ENCODE data around the gene POLR1C.
"Not testable (repeated sequence)": the region's sequence is repeated elsewhere in the genome, so short reads cannot be mapped to it uniquely, and the experiment has no call there.

POLR1C gene

DNA sequence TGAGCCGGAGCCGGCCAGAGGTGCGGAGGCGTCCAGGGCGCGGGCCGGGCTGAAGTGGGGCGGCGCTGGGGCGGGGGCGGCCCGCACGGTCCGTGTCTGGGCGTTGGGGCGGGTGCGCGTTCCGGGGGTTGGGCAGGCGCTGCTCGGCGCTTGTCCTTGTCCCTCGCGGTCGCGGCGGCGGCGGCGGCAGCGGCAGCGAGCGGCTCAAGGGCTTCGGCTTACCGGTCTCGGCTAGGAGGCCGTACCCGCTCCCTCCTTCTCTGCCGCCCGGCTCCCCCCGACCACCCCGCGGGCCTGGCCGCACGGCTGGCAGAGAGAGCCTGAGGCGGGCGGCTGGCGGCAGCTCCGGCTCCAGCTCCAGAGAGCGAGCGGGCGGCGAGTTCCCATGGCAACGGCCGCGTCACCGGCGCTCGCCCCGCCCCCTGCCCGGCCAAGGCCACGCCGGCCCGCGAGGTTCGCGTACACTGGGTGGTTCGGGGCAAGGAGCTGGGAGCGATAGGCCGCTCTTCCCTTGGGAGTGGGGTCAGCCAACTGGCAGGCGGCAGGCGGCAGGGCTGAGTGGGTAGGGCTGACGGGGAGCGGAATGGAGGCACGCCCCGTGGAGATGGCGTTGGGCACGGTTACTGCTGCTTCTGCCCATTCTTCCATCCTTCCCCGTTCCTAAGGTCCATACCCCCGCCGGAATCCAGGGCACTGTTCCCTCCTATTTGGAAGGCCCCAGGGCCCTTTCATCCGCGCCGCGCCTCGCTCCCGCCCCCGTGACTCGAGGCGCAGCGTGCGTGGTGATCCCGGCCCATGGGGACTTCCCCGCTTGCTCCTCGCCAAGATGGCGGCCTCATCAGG is 6.7 kb upstream of the POLR1C start, which contains the start of gene LRRC73:
LRRC73 (minus strand) TSS at position 363 of the 843 bp plus-strand sequence. CDS start 561 bp downstream, outside the sequence.
- Histone ChIP-seq H3K9ac (ENCODE audit: low read depth, low read length) (peak within 1 kb of the TSS; percentile 76; the same call in 1 of the 2 replicates), H3K36me3 (ENCODE audit: insufficient read depth, low read length) (peaks cover 16% of the 10 kb centered on the region), H3K4me1 (ENCODE audit: insufficient read depth, low read length) (no peaks in the 10 kb centered on the region), H3K9me3 (ENCODE audit: control insufficient read depth, insufficient read depth, low read length) (no peaks in the 10 kb centered on the region)

DNA sequence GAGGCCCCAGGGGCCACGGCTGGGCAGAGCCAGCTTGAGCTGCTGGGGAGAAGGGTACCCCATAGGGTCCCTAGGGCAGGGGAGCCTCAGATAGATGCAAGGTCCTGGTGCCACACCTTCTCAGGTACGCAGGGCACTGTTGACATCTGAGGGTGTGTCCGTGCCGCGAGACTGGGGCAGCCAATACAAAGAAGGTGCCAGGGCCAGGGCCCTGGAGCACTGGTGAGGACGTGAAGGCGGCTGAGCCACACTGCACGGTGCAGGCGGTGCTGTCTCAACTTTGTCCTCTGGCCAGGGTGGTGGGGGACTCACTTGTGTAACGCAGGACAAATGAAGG is 6.1 kb upstream of the POLR1C start:
- H3K36me3 ChIP-seq (ENCODE audit: insufficient read depth, low read length): peaks cover 22% of the 10 kb centered on the region
- H3K4me1 ChIP-seq (ENCODE audit: insufficient read depth, low read length): no peaks in the 10 kb centered on the region
- H3K9me3 ChIP-seq (ENCODE audit: control insufficient read depth, insufficient read depth, low read length): no peaks in the 10 kb centered on the region
- peak overlapping the region; percentile 76; the same call in 1 of the 2 replicates for H3K9ac ChIP-seq (ENCODE audit: low read depth, low read length)

GRCh38 chr6:43511824-43512415 is 5.0 kb upstream of the POLR1C start:
- no peaks in the 10 kb centered on the region for H3K4me1 ChIP-seq (ENCODE audit: insufficient read depth, low read length)
- H3K36me3 ChIP-seq (ENCODE audit: insufficient read depth, low read length): peaks cover 22% of the 10 kb centered on the region
- H3K9ac ChIP-seq (ENCODE audit: low read depth, low read length): no peak overlapping the region
- H3K9me3 ChIP-seq (ENCODE audit: control insufficient read depth, insufficient read depth, low read length): no peaks in the 10 kb centered on the region

GRCh38 chr6:43515808-43516207 is 1.1 kb upstream of the POLR1C start:
- Histone ChIP-seq H3K36me3 (ENCODE audit: insufficient read depth, low read length) (peaks cover 22% of the 10 kb centered on the region), H3K9me3 (ENCODE audit: control insufficient read depth, insufficient read depth, low read length) (no peaks in the 10 kb centered on the region), H3K4me1 (ENCODE audit: insufficient read depth, low read length) (peaks cover 6% of the 10 kb centered on the region; the same call in 1 of the 2 replicates), H3K9ac (ENCODE audit: low read depth, low read length) (peak overlapping the region; percentile 68; the same call in 1 of the 2 replicates)

DNA sequence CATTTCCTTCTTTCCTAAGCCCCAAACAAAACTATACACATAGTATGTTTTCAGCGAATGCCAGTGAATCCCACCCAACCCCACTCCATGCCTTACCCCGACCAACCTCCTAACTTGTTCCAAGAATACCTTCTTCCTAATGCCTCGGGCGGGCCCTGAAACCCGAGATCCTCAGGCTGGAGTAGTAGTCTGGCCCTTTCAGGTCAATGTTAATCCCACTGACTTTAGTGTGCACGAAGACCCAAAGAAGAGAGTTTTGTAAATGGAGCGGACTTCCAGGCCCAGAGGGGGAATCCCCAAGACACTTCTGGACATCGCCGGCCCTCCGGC is 557 bp upstream of the POLR1C start:
- H3K36me3 ChIP-seq (ENCODE audit: insufficient read depth, low read length): peaks cover 25% of the 10 kb centered on the region
- no peaks in the 10 kb centered on the region for H3K9me3 ChIP-seq (ENCODE audit: control insufficient read depth, insufficient read depth, low read length)
- peaks cover 6% of the 10 kb centered on the region; the same call in 1 of the 2 replicates for H3K4me1 ChIP-seq (ENCODE audit: insufficient read depth, low read length)
- peak overlapping the region; percentile 68 for H3K9ac ChIP-seq (ENCODE audit: low read depth, low read length)

DNA sequence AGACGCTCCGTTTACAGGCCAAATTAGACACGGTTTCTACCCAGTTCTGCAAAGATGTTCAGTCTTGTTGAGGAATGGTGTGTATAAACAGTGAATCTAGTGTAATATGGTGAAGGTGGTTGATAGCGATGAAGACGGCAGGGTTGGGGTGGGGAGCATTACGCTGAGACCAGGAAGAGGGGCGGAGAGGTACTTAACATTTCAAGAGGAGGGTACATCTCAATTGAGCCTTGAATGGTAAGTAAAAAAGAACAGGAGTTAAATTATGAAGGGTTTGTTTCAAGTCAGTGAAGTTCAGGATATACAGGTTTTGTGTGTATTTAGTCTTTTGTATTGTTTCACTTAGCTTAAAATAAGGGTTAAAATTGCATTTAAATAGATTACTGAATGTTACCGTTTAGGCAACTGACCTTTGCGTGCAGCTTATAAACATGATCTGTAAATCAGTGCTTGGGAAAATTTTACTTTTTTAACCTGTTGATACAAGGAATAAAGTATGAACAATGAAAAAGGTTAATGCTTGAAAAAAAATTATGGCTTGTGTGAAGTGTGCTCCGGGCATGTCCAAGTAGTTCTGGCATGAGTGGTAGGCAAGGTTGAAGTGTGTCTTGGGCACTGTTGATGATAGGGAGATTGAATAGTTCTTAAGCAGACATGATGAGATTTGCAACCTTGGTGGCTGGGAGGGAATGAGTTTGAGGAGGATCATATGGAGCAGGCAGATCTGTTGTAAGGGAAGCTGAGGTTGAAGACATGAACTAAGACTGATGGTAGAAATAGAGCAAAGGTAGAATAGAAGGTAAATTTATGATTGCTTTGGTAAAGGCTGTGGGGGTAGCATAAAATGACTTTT is 842 bp downstream of the POLR1C start:
- no peaks in the 10 kb centered on the region for H3K9me3 ChIP-seq (ENCODE audit: control insufficient read depth, insufficient read depth, low read length)
- H3K4me1 ChIP-seq (ENCODE audit: insufficient read depth, low read length): peaks cover 6% of the 10 kb centered on the region; the same call in 1 of the 2 replicates
- peaks cover 38% of the 10 kb centered on the region for H3K36me3 ChIP-seq (ENCODE audit: insufficient read depth, low read length)
- H3K9ac ChIP-seq (ENCODE audit: low read depth, low read length): peak overlapping the region; percentile 68

GRCh38 chr6:43520097-43520496 is 3.2 kb downstream of the POLR1C start:
- Histone ChIP-seq H3K9ac (ENCODE audit: low read depth, low read length) (no peak overlapping the region), H3K36me3 (ENCODE audit: insufficient read depth, low read length) (peaks cover 33% of the 10 kb centered on the region), H3K4me1 (ENCODE audit: insufficient read depth, low read length) (peaks cover 6% of the 10 kb centered on the region; the same call in 1 of the 2 replicates), H3K9me3 (ENCODE audit: control insufficient read depth, insufficient read depth, low read length) (no peaks in the 10 kb centered on the region)

GRCh38 chr6:43521836-43522235 is 4.9 kb downstream of the POLR1C start:
- peaks cover 6% of the 10 kb centered on the region; the same call in 1 of the 2 replicates for H3K4me1 ChIP-seq (ENCODE audit: insufficient read depth, low read length)
- H3K36me3 ChIP-seq (ENCODE audit: insufficient read depth, low read length): peaks cover 42% of the 10 kb centered on the region
- no peak overlapping the region for H3K9ac ChIP-seq (ENCODE audit: low read depth, low read length)
- no peaks in the 10 kb centered on the region for H3K9me3 ChIP-seq (ENCODE audit: control insufficient read depth, insufficient read depth, low read length)

DNA sequence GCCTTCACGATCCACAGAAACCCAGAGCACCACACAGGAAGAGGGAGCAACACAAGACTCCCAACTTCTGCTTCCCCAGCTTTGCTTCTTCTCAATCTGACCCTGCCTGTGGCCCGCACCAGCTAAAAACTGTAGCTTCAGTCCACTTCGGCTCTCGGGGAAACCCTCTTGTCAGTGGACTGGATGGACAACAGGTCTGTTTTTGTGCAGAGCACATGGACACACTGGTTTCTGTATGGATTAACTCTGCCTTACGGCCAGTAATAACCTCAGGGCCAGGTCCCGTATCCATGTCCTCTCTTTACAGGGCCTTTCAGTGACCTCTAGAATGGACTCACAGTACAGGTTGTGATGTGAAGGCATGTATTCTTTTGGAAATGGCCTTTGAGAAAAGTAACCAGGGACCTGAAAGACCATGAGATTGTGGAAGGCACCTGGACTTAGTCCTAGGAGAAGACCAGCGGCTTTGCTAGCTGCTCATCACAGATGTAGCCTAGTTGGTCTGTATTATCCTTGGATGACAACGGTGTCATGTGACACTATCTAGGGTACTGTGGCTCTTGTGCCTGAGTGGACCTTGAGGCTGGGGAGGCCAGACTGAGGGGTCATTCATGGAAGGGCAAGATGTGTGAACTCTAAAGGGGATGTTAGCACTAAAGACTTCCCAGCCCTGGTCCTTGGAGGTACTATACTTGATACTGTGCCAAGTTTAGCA is 5.8 kb downstream of the POLR1C start:
- Histone ChIP-seq H3K9me3 (ENCODE audit: control insufficient read depth, insufficient read depth, low read length) (no peaks in the 10 kb centered on the region), H3K9ac (ENCODE audit: low read depth, low read length) (no peak overlapping the region), H3K36me3 (ENCODE audit: insufficient read depth, low read length) (peaks cover 46% of the 10 kb centered on the region), H3K4me1 (ENCODE audit: insufficient read depth, low read length) (peaks cover 6% of the 10 kb centered on the region; the same call in 1 of the 2 replicates)

- H3K9ac ChIP-seq (ENCODE audit: low read depth, low read length): no peak overlapping the region
- no peaks in the 10 kb centered on the region for H3K9me3 ChIP-seq (ENCODE audit: control insufficient read depth, insufficient read depth, low read length)
- peaks cover 52% of the 10 kb centered on the region for H3K36me3 ChIP-seq (ENCODE audit: insufficient read depth, low read length)
- H3K4me1 ChIP-seq (ENCODE audit: insufficient read depth, low read length): peaks cover 1% of the 10 kb centered on the region; the same call in 1 of the 2 replicates
Measured at GRCh38 chr6:43523284-43523683, 6.4 kb downstream of the POLR1C start.

- Histone ChIP-seq H3K4me1 (ENCODE audit: insufficient read depth, low read length) (no peaks in the 10 kb centered on the region), H3K9ac (ENCODE audit: low read depth, low read length) (no peak overlapping the region), H3K36me3 (ENCODE audit: insufficient read depth, low read length) (peaks cover 58% of the 10 kb centered on the region), H3K9me3 (ENCODE audit: control insufficient read depth, insufficient read depth, low read length) (no peaks in the 10 kb centered on the region)
Measured at GRCh38 chr6:43524483-43524961, 7.6 kb downstream of the POLR1C start.

DNA sequence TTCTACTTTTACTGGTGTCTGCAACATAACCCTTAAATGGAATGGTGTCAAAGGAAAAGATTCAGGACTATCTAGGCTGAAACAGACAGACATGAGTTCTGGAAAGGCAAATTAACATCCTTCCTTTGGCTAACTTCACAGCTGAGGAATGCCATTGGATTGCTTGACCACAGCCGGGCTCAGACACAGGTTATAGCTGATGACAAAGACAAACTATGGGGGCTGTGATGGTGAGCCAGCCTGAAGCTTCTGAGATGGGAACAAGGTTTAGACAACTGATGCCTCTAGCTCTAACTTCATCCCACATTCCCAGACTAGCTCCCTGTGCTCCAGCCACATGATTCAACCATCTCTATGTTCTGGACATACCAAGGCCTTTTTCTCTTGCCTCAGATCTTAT is 15.3 kb downstream of the POLR1C start:
- no peaks in the 10 kb centered on the region for H3K4me1 ChIP-seq (ENCODE audit: insufficient read depth, low read length)
- peaks cover 45% of the 10 kb centered on the region for H3K36me3 ChIP-seq (ENCODE audit: insufficient read depth, low read length)

GRCh38 chr6:43538986-43539385 is 22.1 kb downstream of the POLR1C start:
- H3K36me3 ChIP-seq (ENCODE audit: insufficient read depth, low read length): peaks cover 26% of the 10 kb centered on the region
- H3K9ac ChIP-seq (ENCODE audit: low read depth, low read length); H3K4me1 ChIP-seq (ENCODE audit: insufficient read depth, low read length); H3K9me3 ChIP-seq (ENCODE audit: control insufficient read depth, insufficient read depth, low read length): not testable (repeated sequence)

More for the DNA sequence above, 15.3 kb downstream of the POLR1C start:
- Histone ChIP-seq H3K9me3 (ENCODE audit: control insufficient read depth, insufficient read depth, low read length) (no peaks in the 10 kb centered on the region), H3K9ac (ENCODE audit: low read depth, low read length) (no peak overlapping the region)

DNA sequence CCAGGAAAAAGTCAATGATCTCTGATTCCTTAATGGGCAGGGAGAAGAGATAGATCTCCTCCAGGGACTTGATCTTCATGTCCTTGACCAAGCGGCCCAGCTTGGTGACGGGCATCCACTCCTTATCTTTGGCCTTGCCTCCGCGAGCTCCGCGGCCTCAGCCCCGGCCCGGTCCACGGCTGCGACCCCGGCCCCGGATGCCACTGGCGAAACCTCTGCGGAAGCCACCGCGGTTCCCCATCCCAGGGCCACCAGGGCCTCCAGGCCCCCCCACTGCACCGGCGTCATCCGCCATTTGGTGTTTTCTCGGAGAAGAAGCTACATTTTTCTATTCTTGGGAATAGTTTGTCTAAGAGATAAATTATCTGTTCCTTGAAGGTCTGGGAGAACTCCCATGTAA is 22.5 kb downstream of the POLR1C start:
- not testable (repeated sequence) for H3K4me1 ChIP-seq (ENCODE audit: insufficient read depth, low read length); H3K9me3 ChIP-seq (ENCODE audit: control insufficient read depth, insufficient read depth, low read length); H3K9ac ChIP-seq (ENCODE audit: low read depth, low read length)
- H3K36me3 ChIP-seq (ENCODE audit: insufficient read depth, low read length): peaks cover 22% of the 10 kb centered on the region

All from ES-I3 (cell line).